IMR-90 (cell line): ENCODE results near the gene ZRANB3. TPM values are rescaled to one million over a fixed set of nuclear protein-coding genes. Genes with fewer than 3 reads are reported as not detected.
A peak's percentile ranks its signal among the peaks of the same experiment; 100 is the strongest.

Source experiments
- ATAC-seq: fragments of 200-7000 bp; cut with Tn5 transposase; 2 replicates; pipeline ENCODE4 v1.9.1; 2020; ENCODE audit warnings: low read depth, mild to moderate bottlenecking, moderate library complexity
- BruUV-seq: library from RNA; stranded (reverse); fragments of 400-500 nt; replicated peaks from 2 replicates; lab custom pipeline; 2021; lab: Mats Ljungman, UMichigan
- CTCF ChIA-PET: fragments of 300-600 bp; formaldehyde crosslinking; extraction: SDS; loops from one replicate; lab custom pipeline; 2021; ENCODE audit warnings: antibody characterized with exemption; lab: Yijun Ruan, JAX
- POLR2A ChIA-PET: fragments of 300-600 bp; sonication (Branson Sonifier 250); formaldehyde crosslinking; loops from one replicate; lab custom pipeline; 2022; ENCODE audit warnings: antibody characterized with exemption; ENCODE audit not compliant: unreplicated experiment; lab: Charles Lee
- DNase-seq: peaks from one replicate; pipeline ENCODE4 v3.0.0; 2013
- H2AFZ ChIP-seq: replicated peaks from 2 replicates; pipeline ENCODE3; 2013; ENCODE audit warnings: low read length, mild to moderate bottlenecking; ENCODE audit not compliant: poor library complexity
- H2AK5ac ChIP-seq: 2 replicates; pipeline ENCODE4 v1.6.1; 2013; ENCODE audit warnings: low read depth, low read length, inconsistent platforms
- H2AK9ac ChIP-seq: replicated peaks from 2 replicates; pipeline ENCODE3; 2013; ENCODE audit warnings: mild to moderate bottlenecking, low read depth, low read length, moderate library complexity; ENCODE audit not compliant: poor library complexity
- H2BK120ac ChIP-seq: 2 replicates; pipeline ENCODE4 v1.6.1; 2013; ENCODE audit warnings: low read depth, low read length, inconsistent platforms
- H2BK15ac ChIP-seq: 3 replicates; pipeline ENCODE4 v1.6.1; 2013; ENCODE audit warnings: low read depth, low read length, inconsistent platforms
- H2BK20ac ChIP-seq: 2 replicates; pipeline ENCODE4 v1.6.1; 2013; ENCODE audit warnings: low read depth, mild to moderate bottlenecking, inconsistent platforms, low read length, moderate library complexity
- H2BK5ac ChIP-seq: 2 replicates; pipeline ENCODE4 v1.6.1; 2013; ENCODE audit warnings: mild to moderate bottlenecking, low read depth, low read length, inconsistent platforms; ENCODE audit not compliant: poor library complexity, severe bottlenecking
- H3K14ac ChIP-seq: replicated peaks from 2 replicates; pipeline ENCODE4 v1.6.1; 2013; ENCODE audit warnings: low read depth, low read length, inconsistent platforms
- H3K18ac ChIP-seq: 2 replicates; pipeline ENCODE4 v1.6.1; 2013; ENCODE audit warnings: low read depth, low read length, control low read depth
- H3K23ac ChIP-seq: 2 replicates; pipeline ENCODE4 v1.6.1; 2013; ENCODE audit warnings: low read depth, low read length, inconsistent platforms
- H3K27ac ChIP-seq: 2 replicates; pipeline ENCODE4 v1.5.1; 2013; ENCODE audit warnings: mild to moderate bottlenecking, control low read depth, low read length; ENCODE audit not compliant: insufficient read depth
- H3K27me3 ChIP-seq: 2 replicates; pipeline ENCODE4 v1.6.1; 2013; ENCODE audit warnings: low read length; ENCODE audit not compliant: control insufficient read depth, insufficient read depth
- H3K36me3 ChIP-seq: 2 replicates; pipeline ENCODE4 v1.6.1; 2013; ENCODE audit warnings: low read length, mixed read lengths; ENCODE audit not compliant: control insufficient read depth, insufficient read depth
- H3K4ac ChIP-seq: 2 replicates; pipeline ENCODE4 v1.6.1; 2013; ENCODE audit warnings: low read depth, low read length, inconsistent platforms
- H3K4me1 ChIP-seq: 2 replicates; pipeline ENCODE4 v1.6.1; 2013; ENCODE audit warnings: low read length, mixed read lengths; ENCODE audit not compliant: control insufficient read depth, insufficient read depth
- H3K4me2 ChIP-seq: 2 replicates; pipeline ENCODE4 v1.6.1; 2013; ENCODE audit warnings: low read depth, mild to moderate bottlenecking, control low read depth, low read length, moderate library complexity
- H3K4me3 ChIP-seq: 2 replicates; pipeline ENCODE4 v1.5.1; 2013; ENCODE audit warnings: low read depth, mild to moderate bottlenecking, control low read depth, low read length, moderate library complexity; ENCODE audit not compliant: insufficient read depth
- H3K56ac ChIP-seq: 2 replicates; pipeline ENCODE4 v1.6.1; 2013; ENCODE audit warnings: low read length, inconsistent platforms; ENCODE audit not compliant: insufficient read depth; ENCODE audit errors: extremely low read depth
- H3K79me1 ChIP-seq, 2 experiments: 2 replicates each; pipeline ENCODE4 v1.6.1; 2013; ENCODE audit warnings: low read length in 2 of 2, inconsistent platforms in 1 of 2, low read depth in 1 of 2
- H3K9ac ChIP-seq: 2 replicates; pipeline ENCODE4 v1.6.1; 2013; ENCODE audit warnings: low read depth, low read length, control low read depth
- H3K9me1 ChIP-seq: 2 replicates; pipeline ENCODE4 v1.6.1; 2013; ENCODE audit warnings: low read length, inconsistent platforms; ENCODE audit not compliant: insufficient read depth
- H3K9me3 ChIP-seq: 2 replicates; pipeline ENCODE4 v1.6.1; 2013; ENCODE audit warnings: low read length; ENCODE audit not compliant: control insufficient read depth, insufficient read depth
- H4K20me1 ChIP-seq: 2 replicates; pipeline ENCODE4 v1.6.1; 2013; ENCODE audit warnings: low read length, inconsistent platforms; ENCODE audit not compliant: insufficient read depth
- H4K5ac ChIP-seq: 2 replicates; pipeline ENCODE4 v1.6.1; 2013; ENCODE audit warnings: mild to moderate bottlenecking, low read depth, low read length, control low read depth
- H4K8ac ChIP-seq, 2 experiments: 2 replicates each; pipeline ENCODE4 v1.6.1; 2013; ENCODE audit warnings: low read depth in 2 of 2, low read length in 2 of 2, control low read depth in 1 of 2, inconsistent platforms in 1 of 2
- H4K91ac ChIP-seq: 2 replicates; pipeline ENCODE4 v1.6.1; 2013; ENCODE audit warnings: low read depth, low read length, inconsistent platforms; ENCODE audit not compliant: insufficient read depth
- BHLHE40 ChIP-seq: fragments of 150-350 bp; IDR thresholded peaks from 2 replicates; pipeline ENCODE4 v1.6.1; 2016; ENCODE audit warnings: mild to moderate bottlenecking, low read depth, low read length
- CEBPB ChIP-seq: IDR thresholded peaks from 2 replicates; pipeline ENCODE4 v1.6.1; 2012; ENCODE audit warnings: low read depth, low read length, improper control_type of control experiment
- CTCF ChIP-seq: conservative IDR thresholded peaks from 2 replicates; pipeline ENCODE4 v1.5.1; 2012; ENCODE audit warnings: mild to moderate bottlenecking, low read depth, low read length, improper control_type of control experiment
- ELK1 ChIP-seq: fragments of 150-350 bp; IDR thresholded peaks from 2 replicates; pipeline ENCODE4 v1.6.1; 2016; ENCODE audit warnings: low read depth, mild to moderate bottlenecking, low read length, moderate library complexity, borderline replicate concordance
- FOS ChIP-seq: fragments of 150-350 bp; IDR thresholded peaks from 2 replicates; pipeline ENCODE4 v1.6.1; 2016; ENCODE audit warnings: low read depth, low read length
- MAFK ChIP-seq: IDR thresholded peaks from 2 replicates; pipeline ENCODE4 v1.6.1; 2012; ENCODE audit warnings: low read depth, low read length, improper control_type of control experiment
- NFE2L2 ChIP-seq: fragments of 150-350 bp; IDR thresholded peaks from 2 replicates; pipeline ENCODE4 v1.6.1; 2016; ENCODE audit warnings: low read depth, mild to moderate bottlenecking, low read length
- POLR2A ChIP-seq: IDR thresholded peaks from 2 replicates; pipeline ENCODE4 v1.6.1; 2012; ENCODE audit warnings: mild to moderate bottlenecking, low read depth, low read length
- RAD21 ChIP-seq: IDR thresholded peaks from 2 replicates; pipeline ENCODE4 v1.6.1; 2012; ENCODE audit warnings: low read length, improper control_type of control experiment
- RCOR1 ChIP-seq: IDR thresholded peaks from 2 replicates; pipeline ENCODE4 v1.6.1; 2012; ENCODE audit warnings: mild to moderate bottlenecking, low read length, improper control_type of control experiment; ENCODE audit not compliant: insufficient replicate concordance
- RFX5 ChIP-seq: IDR thresholded peaks from 2 replicates; pipeline ENCODE4 v1.8.0; 2012; ENCODE audit warnings: low read depth, mild to moderate bottlenecking, low read length, moderate library complexity
- SMC3 ChIP-seq: fragments of 150-350 bp; IDR thresholded peaks from 2 replicates; pipeline ENCODE4 v1.6.1; 2016; ENCODE audit warnings: low read depth, mild to moderate bottlenecking, antibody characterized with exemption, low read length, moderate library complexity
- USF2 ChIP-seq: fragments of 150-350 bp; IDR thresholded peaks from 2 replicates; pipeline ENCODE4 v1.6.1; 2017; ENCODE audit warnings: mild to moderate bottlenecking, antibody characterized with exemption, low read length, low read depth
- WGBS, 2 experiments: methylation state at CpG; one replicate each; pipeline versions ENCODE4 v1.1.5 to v1.1.7; 2013; ENCODE audit warnings: missing lambda C conversion rate in 2 of 2; ENCODE audit not compliant: insufficient read length in 1 of 2; ENCODE audit errors: extremely low coverage in 2 of 2; 5-methylcytosine and 5-hydroxymethylcytosine counted together
- dilution Hi-C: fragments of 300-500 bp; cut with HindIII; formaldehyde crosslinking; loops from one replicate; pipeline ENCODE4 v1.14.3; 2018; ENCODE audit warnings: low sequenced_read_pairs; ENCODE audit not compliant: unreplicated experiment
- in situ Hi-C: fragments of 300-500 bp; cut with MboI; formaldehyde crosslinking; loops from 3 replicates; pipeline ENCODE4 v1.14.3; 2019; ENCODE audit warnings: low sequenced_read_pairs, inconsistent platforms, mixed read lengths
- intact Hi-C: fragments of 100-400 bp; cut with micrococcal nuclease; formaldehyde crosslinking; loops from 2 replicates; pipeline ENCODE4 v1.10.0; 2022
- polyA plus RNA-seq, 3 experiments: library from polyadenylated mRNA; depleted of rRNA; stranded (reverse); fragments of >200 nt; gene quantifications; 2 replicates each; pipeline ENCODE4 v1.2.3, GENCODE V29; 2012; ENCODE audit warnings: low replicate concordance in 1 of 3
- total RNA-seq: library from RNA; depleted of rRNA; stranded (reverse); fragments of >200 nt; gene quantifications from 2 replicates; pipeline ENCODE4 v1.2.3, GENCODE V29; 2012

ZRANB3 gene
- total and polyA plus RNA-seq, 2 of the 4 experiments (the other 2 are of a cell fraction), result 3.4 to 9.3 TPM

- H2BK120ac ChIP-seq, result peak within 1 kb of the TSS; percentile 36; the same call in 1 of the 2 replicates
- no peaks in the 10 kb centered on the region for H4K20me1 ChIP-seq
- H4K91ac ChIP-seq, result peak within 1 kb of the TSS; percentile 41
- peak within 1 kb of the TSS; percentile 40 for H3K23ac ChIP-seq
- H2AK9ac ChIP-seq, result peak within 1 kb of the TSS; percentile 70
- H2AK5ac ChIP-seq, result no peak within 1 kb of the TSS; the same call in 1 of the 2 replicates
- intact Hi-C loops, result loop anchor here (5.0 kb wide), 1 partner anchor 181 kb away; no protein-coding TSS in a partner anchor
- no peaks in the 10 kb centered on the region for H3K4me1 ChIP-seq
- peak within 1 kb of the TSS; percentile 10 for H4K5ac ChIP-seq
- peak within 1 kb of the TSS; percentile 24 for H3K14ac ChIP-seq
- BruUV-seq, result no TSS peak
- peak within 1 kb of the TSS; percentile 92 for H3K4me2 ChIP-seq
- ATAC-seq (peak; percentile 92), DNase-seq (peak; percentile 100)
- peak within 1 kb of the TSS; percentile 18 to 78 for H4K8ac ChIP-seq
- H3K9me1 ChIP-seq, result 0 out of 2 replicates have a peak, but pooled peaks cover 3% of the 10 kb centered on the region
- H2BK15ac ChIP-seq, result no peak within 1 kb of the TSS
- H2BK20ac ChIP-seq, result no peak within 1 kb of the TSS; the same call in 1 of the 2 replicates
- H3K56ac ChIP-seq, result peak within 1 kb of the TSS; percentile 84
- H2BK5ac ChIP-seq, result peak within 1 kb of the TSS; percentile 38
- H3K27me3 ChIP-seq, result no peaks in the 10 kb centered on the region
- dilution Hi-C loops, result no loop called here
- no peaks in the 10 kb centered on the region for H3K36me3 ChIP-seq
- H3K9ac ChIP-seq, result peak within 1 kb of the TSS; percentile 58
- 1% methylated on average over 14 of the region's 75 CpGs; no CpG with 5 or more reads in 1 of the 2 experiments for WGBS, 2 experiments
- H2AFZ ChIP-seq, result peak within 1 kb of the TSS; percentile 91
- in situ Hi-C loops, result no loop called here
- no peaks in the 10 kb centered on the region for H3K9me3 ChIP-seq
- peaks cover 9 to 25% of the 10 kb centered on the region in 2 experiments; a peak in 2 of 4 replicates for H3K79me1 ChIP-seq
- H3K4ac ChIP-seq, result peak within 1 kb of the TSS; percentile 26
- H3K4me3 ChIP-seq, result peak within 1 kb of the TSS; percentile 67
- H3K27ac ChIP-seq, result peak within 1 kb of the TSS; percentile 68
- peak within 1 kb of the TSS; percentile 10; the same call in 1 of the 2 replicates for H3K18ac ChIP-seq
- ChIA-PET CTCF (interaction anchor here (1.2 kb wide), 1 partner anchor 54 kb away, joined by 4 read pairs; no protein-coding TSS in a partner anchor), POLR2A (no interaction called here)
- peak; percentile 29; the same call in 1 of the 2 replicates for TF ChIP-seq RAD21
- TF ChIP-seq USF2, result no peak
- TF ChIP-seq RCOR1, result no peak
- TF ChIP-seq POLR2A, result no peak; the same call in 1 of the 2 replicates
- no peak for TF ChIP-seq RFX5
- TF ChIP-seq CTCF, result peak; percentile 29
- no peak for TF ChIP-seq MAFK
- no peak for TF ChIP-seq CEBPB
- TF ChIP-seq NFE2L2, result no peak
- TF ChIP-seq ELK1, result no peak
- no peak for TF ChIP-seq SMC3
- no peak for TF ChIP-seq BHLHE40
- 0 out of 2 replicates have a peak, but pooled peaks have one; percentile 18 for TF ChIP-seq FOS
These were observed 496 bp upstream of the ZRANB3 start, which contains the start of gene R3HDM1 for GRCh38 chr2:135531231-135532197. Gene R3HDM1, plus strand, starts transcription at chr2:135531484. Its CDS starts 73,362 bp downstream, at chr2:135604846.
